HAP-1 (cell line): Measurements from ENCODE around the gene CFAP65.

ENCODE experiments used
- DNase-seq, 2 experiments: peaks; one replicate each; pipeline ENCODE4 v3.0.0-alpha.2; 2016 to 2020; ENCODE audit warnings: low spot score in 2 of 2
- H3K27me3 ChIP-seq: fragments of 250-450 bp; sonication (Bioruptor Pico); 2 replicates; pipeline ENCODE4 v1.5.1; 2020; ENCODE audit warnings: low read depth, mild to moderate bottlenecking, moderate library complexity
- H3K36me3 ChIP-seq: fragments of 250-450 bp; sonication (Bioruptor Pico); replicated peaks from 2 replicates; pipeline ENCODE4 v1.5.1; 2020; ENCODE audit warnings: mild to moderate bottlenecking
- H3K4me1 ChIP-seq: fragments of 250-450 bp; sonication (Bioruptor Pico); 2 replicates; pipeline ENCODE4 v1.5.1; 2020; ENCODE audit warnings: mild to moderate bottlenecking
- H3K4me3 ChIP-seq: fragments of 250-450 bp; sonication (Bioruptor Pico); 2 replicates; pipeline ENCODE4 v1.5.1; 2020; ENCODE audit warnings: mild to moderate bottlenecking, moderate library complexity
- H3K9me3 ChIP-seq: fragments of 250-450 bp; sonication (Bioruptor Pico); 2 replicates; pipeline ENCODE4 v1.5.1; 2020; ENCODE audit warnings: mild to moderate bottlenecking, moderate library complexity
- in situ Hi-C: fragments of 300-500 bp; cut with MboI; formaldehyde crosslinking; loops from 3 replicates; pipeline ENCODE4 v1.14.3; 2020; ENCODE audit warnings: low sequenced_read_pairs, inconsistent platforms, mixed read lengths

Gene CFAP65

DNA sequence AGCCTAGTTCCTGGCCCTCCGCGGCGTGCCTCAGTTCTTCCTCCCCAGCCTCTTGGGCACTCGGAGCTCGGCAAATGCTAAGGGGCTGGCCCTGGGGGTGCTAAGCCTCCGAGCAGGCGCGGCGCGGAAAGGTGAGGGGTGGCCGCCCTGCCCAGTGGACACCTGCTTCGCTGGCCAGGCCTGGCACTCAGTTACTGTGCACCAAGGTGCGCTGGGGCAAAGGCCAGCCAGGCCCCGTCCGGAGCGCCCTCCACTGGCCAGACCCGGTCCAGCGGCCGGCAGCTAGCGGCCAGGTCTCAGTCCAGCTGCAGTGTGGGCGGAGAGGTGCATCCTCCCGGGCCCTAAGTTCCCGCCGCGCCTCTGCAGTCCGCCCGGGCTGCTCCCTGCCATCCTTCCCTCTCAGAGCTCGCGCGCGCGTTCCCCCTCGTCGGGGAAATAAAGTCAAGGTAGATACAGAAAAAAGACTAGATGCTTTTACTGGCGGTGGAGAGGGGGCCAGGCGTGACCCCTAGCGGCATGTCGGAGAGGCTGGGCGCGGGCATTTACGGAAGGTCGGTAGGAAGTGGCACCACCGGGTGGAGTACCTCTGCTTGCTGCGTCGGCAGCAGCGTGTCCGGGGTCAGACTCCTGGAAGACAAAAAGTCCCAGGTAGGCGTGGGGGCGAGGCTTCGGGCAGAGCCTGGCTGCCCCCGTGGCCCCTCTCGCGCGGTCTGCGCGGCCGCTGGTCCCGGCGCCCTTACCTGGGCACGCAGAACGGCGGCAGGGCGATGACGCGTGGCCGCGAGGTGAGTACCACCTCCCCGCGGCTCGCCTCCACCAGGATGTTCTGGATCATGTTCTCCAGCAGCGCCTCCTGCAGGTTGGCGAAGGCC is 38.7 kb downstream of the CFAP65 start:
- H3K9me3 ChIP-seq, result no peaks in the 10 kb centered on the region
- H3K27me3 ChIP-seq, result peaks cover 22% of the 10 kb centered on the region
- H3K4me1 ChIP-seq, result no peaks in the 10 kb centered on the region
- in situ Hi-C loops, result no loop called here
- no peak overlapping the region for H3K4me3 ChIP-seq
- DNase-seq, result peak in 1 of 2 experiments; percentile 43
- H3K36me3 ChIP-seq, result no peaks in the 10 kb centered on the region

GRCh38 chr2:219001577-219002394 is 39.5 kb downstream of the CFAP65 start:
- H3K4me3 ChIP-seq, result no peak overlapping the region
- peaks cover 22% of the 10 kb centered on the region for H3K27me3 ChIP-seq
- no peaks in the 10 kb centered on the region for H3K9me3 ChIP-seq
- no peaks in the 10 kb centered on the region for H3K36me3 ChIP-seq
- DNase-seq, result no peak
- H3K4me1 ChIP-seq, result no peaks in the 10 kb centered on the region
- in situ Hi-C loops, result no loop called here

GRCh38 chr2:219001100-219001576 is 40.2 kb downstream of the CFAP65 start:
- Histone ChIP-seq H3K27me3 (peaks cover 22% of the 10 kb centered on the region), H3K4me1 (no peaks in the 10 kb centered on the region), H3K36me3 (no peaks in the 10 kb centered on the region), H3K9me3 (no peaks in the 10 kb centered on the region), H3K4me3 (no peak overlapping the region)
- no peak for DNase-seq
- in situ Hi-C loops, result no loop called here

- H3K9me3 ChIP-seq, result no peaks in the 10 kb centered on the region
- peaks cover 22% of the 10 kb centered on the region for H3K27me3 ChIP-seq
- in situ Hi-C loops, result no loop called here
- no peak overlapping the region for H3K4me3 ChIP-seq
- H3K4me1 ChIP-seq, result no peaks in the 10 kb centered on the region
- H3K36me3 ChIP-seq, result no peaks in the 10 kb centered on the region
- no peak for DNase-seq
Observed at GRCh38 chr2:219000569-219000960, 40.8 kb downstream of the CFAP65 start.

DNA sequence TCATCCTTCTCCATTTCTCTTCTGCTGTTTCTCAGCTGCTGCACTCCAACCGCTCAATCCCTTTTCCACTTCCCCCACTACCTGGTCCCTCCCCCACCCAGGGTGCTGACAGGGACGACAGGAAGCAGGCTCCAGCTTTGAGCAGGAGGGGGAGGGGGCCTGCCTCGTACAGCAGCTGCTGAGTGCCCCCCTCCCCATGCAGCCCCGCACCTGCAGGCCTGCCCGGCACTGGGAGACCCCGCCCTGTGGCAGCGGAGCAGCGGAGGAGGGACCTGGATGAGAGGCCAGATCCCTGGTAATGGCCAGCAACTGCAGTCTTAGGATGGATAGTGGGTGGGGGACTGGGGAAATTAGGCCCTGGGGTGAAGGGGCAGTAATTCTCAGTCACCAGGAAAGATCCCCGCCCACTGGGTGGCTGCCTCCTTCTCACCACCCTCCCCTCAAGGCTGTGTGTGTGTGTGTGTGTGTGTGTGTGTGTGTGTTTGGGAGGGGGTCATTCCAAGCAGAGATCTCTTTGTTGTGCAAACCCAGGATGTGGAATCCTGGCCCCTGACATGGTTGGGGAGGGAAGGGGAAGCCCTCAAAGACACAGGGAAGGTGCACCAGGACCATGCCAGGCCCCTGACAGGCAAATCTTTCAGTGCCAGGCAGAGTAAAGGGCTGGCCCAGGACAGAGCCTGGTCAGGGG is 41.3 kb downstream of the CFAP65 start:
- Histone ChIP-seq H3K4me1 (no peaks in the 10 kb centered on the region), H3K9me3 (no peaks in the 10 kb centered on the region), H3K36me3 (no peaks in the 10 kb centered on the region), H3K4me3 (no peak overlapping the region), H3K27me3 (peaks cover 23% of the 10 kb centered on the region)
- in situ Hi-C loops, result no loop called here
- no peak for DNase-seq

DNA sequence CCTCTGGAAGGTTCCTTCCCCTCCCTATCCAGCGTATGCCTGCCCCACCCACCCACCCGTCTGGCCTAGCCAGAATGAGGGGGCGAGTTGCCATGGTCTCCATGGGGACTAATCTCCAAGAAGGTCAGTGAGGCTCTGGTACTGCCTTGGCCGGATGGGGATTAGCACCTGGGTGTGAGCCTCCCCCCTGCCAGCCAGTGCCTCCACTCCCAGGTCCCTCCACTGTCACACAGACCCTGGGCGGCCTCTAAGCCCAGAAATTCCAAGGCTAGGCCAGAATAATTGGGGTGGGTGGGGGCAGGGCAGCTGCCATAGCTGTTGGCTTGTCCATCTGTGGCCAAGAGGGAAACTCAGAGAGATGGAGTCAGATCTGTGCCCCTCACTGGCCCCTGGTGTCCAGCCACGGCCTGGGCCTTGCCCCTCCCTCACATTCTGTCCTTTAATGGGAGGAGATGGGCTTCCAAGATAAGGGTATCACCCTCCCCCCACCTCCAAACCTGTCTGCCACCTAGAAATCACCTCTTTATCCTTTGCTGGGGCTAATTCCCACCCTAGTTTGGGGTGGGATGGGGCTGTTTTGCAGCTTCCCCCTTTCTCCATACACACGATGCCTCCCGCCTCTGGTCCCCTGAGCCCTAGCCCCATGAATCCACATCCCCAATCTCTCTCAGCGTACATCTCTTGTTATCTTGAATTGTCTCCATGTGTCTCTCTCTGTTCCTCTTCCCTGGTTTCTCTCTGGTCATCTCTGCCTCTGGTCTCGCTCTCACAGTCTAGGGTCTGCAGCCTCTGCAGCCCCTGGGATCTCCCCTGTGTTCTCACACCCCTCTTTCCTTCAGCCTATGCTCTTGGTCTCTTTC is 42.1 kb downstream of the CFAP65 start:
- in situ Hi-C loops, result no loop called here
- Histone ChIP-seq H3K36me3 (no peaks in the 10 kb centered on the region), H3K9me3 (no peaks in the 10 kb centered on the region), H3K27me3 (peaks cover 27% of the 10 kb centered on the region), H3K4me3 (no peak overlapping the region), H3K4me1 (no peaks in the 10 kb centered on the region)
- DNase-seq, result no peak

DNA sequence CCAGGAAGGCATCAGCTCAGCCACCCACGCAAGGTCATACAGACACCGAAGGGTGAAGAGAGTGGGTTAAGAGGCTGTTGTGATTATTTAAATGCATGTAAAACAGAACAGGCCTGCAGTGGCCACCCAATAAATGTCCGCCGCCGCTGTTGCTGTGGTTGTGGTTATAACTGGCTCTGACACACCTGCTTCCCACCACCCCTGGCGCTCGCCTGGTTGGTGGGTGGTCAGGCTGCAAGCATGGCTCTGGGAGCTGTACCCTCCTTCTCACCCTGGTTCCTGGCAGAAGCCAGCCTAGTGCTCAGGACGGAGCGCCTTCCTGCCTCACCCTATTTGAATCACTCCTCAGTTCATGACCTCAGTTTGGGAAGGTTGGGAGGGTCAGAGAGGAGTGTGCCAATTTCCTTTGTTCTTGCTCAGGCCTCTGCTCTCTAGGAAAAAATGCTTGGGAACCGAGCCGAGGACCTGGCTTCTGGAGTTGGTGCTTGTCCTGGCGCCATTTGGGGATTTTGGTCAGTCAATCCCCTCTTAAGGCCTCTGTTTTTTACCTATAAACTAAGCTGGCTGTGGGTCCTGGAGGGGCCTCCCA is 42.8 kb downstream of the CFAP65 start:
- peaks cover 31% of the 10 kb centered on the region for H3K27me3 ChIP-seq
- H3K4me1 ChIP-seq, result no peaks in the 10 kb centered on the region
- no peaks in the 10 kb centered on the region for H3K9me3 ChIP-seq
- DNase-seq, result no peak
- no peak overlapping the region for H3K4me3 ChIP-seq
- in situ Hi-C loops, result no loop called here
- H3K36me3 ChIP-seq, result no peaks in the 10 kb centered on the region

GRCh38 chr2:218997731-218998130 is 43.6 kb downstream of the CFAP65 start:
- in situ Hi-C loops, result no loop called here
- H3K36me3 ChIP-seq, result no peaks in the 10 kb centered on the region
- peaks cover 31% of the 10 kb centered on the region for H3K27me3 ChIP-seq
- H3K4me3 ChIP-seq, result no peak overlapping the region
- H3K9me3 ChIP-seq, result no peaks in the 10 kb centered on the region
- DNase-seq, result no peak
- H3K4me1 ChIP-seq, result no peaks in the 10 kb centered on the region

DNA sequence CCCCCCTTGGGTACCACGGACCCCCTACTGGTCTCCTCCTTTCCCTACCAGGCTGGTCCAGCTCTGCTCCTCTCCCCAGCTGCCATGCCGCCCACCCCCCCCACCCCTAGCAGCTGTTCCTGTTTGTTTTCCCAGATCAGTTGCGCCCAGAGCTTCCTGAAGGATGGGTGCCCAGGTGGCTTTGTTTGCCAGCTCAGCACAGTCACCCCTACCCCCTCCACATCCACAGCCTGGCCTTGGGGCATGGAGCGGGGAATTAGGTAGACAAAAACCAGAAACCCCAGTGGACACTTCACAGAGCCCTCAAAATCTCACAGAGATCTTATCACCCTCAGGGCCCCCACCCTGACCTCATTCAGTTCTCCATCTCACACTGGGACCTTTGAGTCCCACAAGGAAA is 44.4 kb downstream of the CFAP65 start:
- Histone ChIP-seq H3K36me3 (no peaks in the 10 kb centered on the region), H3K4me1 (no peaks in the 10 kb centered on the region), H3K4me3 (no peak overlapping the region), H3K9me3 (no peaks in the 10 kb centered on the region), H3K27me3 (peaks cover 29% of the 10 kb centered on the region)
- DNase-seq, result no peak
- in situ Hi-C loops, result no loop called here

GRCh38 chr2:218995972-218996711 is 45.2 kb downstream of the CFAP65 start:
- peak overlapping the region; percentile 23 for H3K4me3 ChIP-seq
- H3K4me1 ChIP-seq, result no peaks in the 10 kb centered on the region
- H3K9me3 ChIP-seq, result no peaks in the 10 kb centered on the region
- no peaks in the 10 kb centered on the region for H3K36me3 ChIP-seq
- in situ Hi-C loops, result no loop called here
- peaks cover 34% of the 10 kb centered on the region for H3K27me3 ChIP-seq
- DNase-seq, result peak; percentile 71 to 94

- Histone ChIP-seq H3K9me3 (no peaks in the 10 kb centered on the region), H3K4me3 (no peak overlapping the region), H3K27me3 (peaks cover 39% of the 10 kb centered on the region), H3K4me1 (no peaks in the 10 kb centered on the region), H3K36me3 (no peaks in the 10 kb centered on the region)
- in situ Hi-C loops, result no loop called here
- DNase-seq, result no peak
Observed at GRCh38 chr2:218995561-218995960, 45.8 kb downstream of the CFAP65 start.
